Right lobe of liver (tissue), 6 donors: ENCODE measurements around the gene TNFRSF4. TPM values are rescaled to one million over a fixed set of nuclear protein-coding genes. Genes with fewer than 3 reads are reported as not detected.

Experiments used
- ATAC-seq, 4 donors: fragments of 200-7000 bp; cut with Tn5 transposase; one replicate each; pipeline ENCODE4 v1.9.1; 2020; ENCODE audit warnings: mild to moderate bottlenecking in 4 of 4, moderate library complexity in 4 of 4
- DNase-seq, 3 donors: peaks; one replicate each; pipeline ENCODE4 v3.0.0-alpha.2; 2020
- H3K27ac ChIP-seq, 3 donors: fragments of 200-600 bp; one replicate each; pipeline ENCODE4 v1.8.0; 2022
- H3K27me3 ChIP-seq, 2 donors: fragments of 200-600 bp; one replicate each; pipeline ENCODE4 v1.8.0; 2022
- H3K36me3 ChIP-seq, 4 donors: fragments of 200-600 bp; sonication (generic) in 1 of 4; one replicate each; pipeline versions ENCODE4 v1.5.1 to v1.8.0; 2017 to 2022; ENCODE audit warnings: control low read depth in 1 of 4
- H3K4me1 ChIP-seq, 4 donors: fragments of 200-600 bp; sonication (generic) in 1 of 4; one replicate each; pipeline versions ENCODE4 v1.5.1 to v1.8.0; 2017 to 2022; ENCODE audit warnings: control low read depth in 1 of 4
- H3K4me3 ChIP-seq, 3 donors: fragments of 200-600 bp; one replicate each; pipeline ENCODE4 v1.8.0; 2022
- H3K9me3 ChIP-seq, 4 donors: fragments of 200-600 bp; sonication (generic) in 1 of 4; one replicate each; pipeline versions ENCODE4 v1.5.1 to v1.8.0; 2017 to 2022; ENCODE audit warnings: control low read depth in 1 of 4
- CTCF ChIP-seq, 4 donors: fragments of 200-600 bp in 3 of 4; fragments of 450-650 bp in 1 of 4; IDR thresholded peaks; one replicate each; pipeline versions ENCODE4 v1.5.1 to v1.8.0; 2016 to 2022; ENCODE audit warnings: antibody characterized with exemption in 4 of 4, mild to moderate bottlenecking in 2 of 4
- POLR2A ChIP-seq: fragments of 450-650 bp; IDR thresholded peaks from one replicate; pipeline ENCODE4 v1.6.1; 2017; ENCODE audit warnings: antibody characterized with exemption, mild to moderate bottlenecking
- WGBS: methylation state at CpG from one replicate; pipeline ENCODE4 v1.1.6; 2018; ENCODE audit warnings: low coverage, low lambda C conversion rate; ENCODE audit not compliant: insufficient coverage; ENCODE audit errors: missing lambda C conversion rate; 5-methylcytosine and 5-hydroxymethylcytosine counted together
- intact Hi-C, 2 donors: fragments of 100-400 bp; cut with DNase I; formaldehyde crosslinking; loops; one replicate each; pipeline versions ENCODE4 v1.11.2 to v1.14.1; 2022
- total RNA-seq, 6 experiments: library from RNA; depleted of rRNA in 2 of 6; stranded (reverse); fragments of >200 nt in 2 of 6; fragmentation: NEBNext Ultra II Directional in 3 of 6; extraction: Animal tissue kit (Norgen Biotek cat#: 25700) in 3 of 6; gene quantifications; one replicate each; pipeline versions ENCODE4 v1.1.0 to v1.2.4, GENCODE V29; 2016 to 2023
- donor health status: DM: no; HTN: yes; CAD: no.
- donor health status: DM: no; HTN: no; CAD: no.
- donor health status: DM: no; HTN: no; CAD: no.
- donor health status: DM: no; HTN: yes; CAD: no.
- donor health status: DM: no; HTN: yes; CAD: no.

The TNFRSF4 gene
- total RNA-seq, 6 experiments from 2014 or later, result 0.20 to 0.99 (median 0.28) TPM; not detected in 2

GRCh38 chr1:1232208-1232795 lies 18.3 kb upstream of the TNFRSF4 start, which contains the start of gene B3GALT6:
TSS of gene B3GALT6 (plus strand) at chr1:1232237. CDS start at chr1:1232279, 42 bp downstream.
- ATAC-seq (no peak), DNase-seq (no peak)
- intact Hi-C loops, result no loop called here
- TF ChIP-seq CTCF (IDR thresholded peaks at IDR 0.05) (no peak), POLR2A (no peak)
- Histone ChIP-seq H3K27me3 (no peaks in the 10 kb centered on the region), H3K9me3 (no peaks in the 10 kb centered on the region), H3K27ac (peak within 1 kb of the TSS; percentile 83 to 89 (median 85)), H3K36me3 (peaks cover 0 to 18% (median 6%) of the 10 kb centered on the region in 4 donors), H3K4me1 (peaks cover 0 to 30% (median 7%) of the 10 kb centered on the region in 4 donors), H3K4me3 (peak within 1 kb of the TSS; percentile 95 to 100 (median 97))
- 0% methylated on average over 1 of the region's 100 CpGs for WGBS

- peaks cover 0 to 26% (median 7%) of the 10 kb centered on the region in 4 donors for H3K4me1 ChIP-seq
- peak within 1 kb of the TSS; percentile 83 to 89 (median 85) for H3K27ac ChIP-seq
- H3K36me3 ChIP-seq, result peaks cover 0 to 18% (median 7%) of the 10 kb centered on the region in 4 donors
- H3K27me3 ChIP-seq, result no peaks in the 10 kb centered on the region
- intact Hi-C loops, result no loop called here
- no peak for TF ChIP-seq CTCF (IDR thresholded peaks at IDR 0.05)
- peak; percentile 68 for TF ChIP-seq POLR2A
- no peaks in the 10 kb centered on the region for H3K9me3 ChIP-seq
- ATAC-seq, result peak; percentile 93 to 96 (median 93)
- H3K4me3 ChIP-seq, result peak within 1 kb of the TSS; percentile 95 to 100 (median 97)
- WGBS, result 0% methylated on average over 3 of the region's 99 CpGs
- DNase-seq, result peak; percentile 97 to 98 (median 97)
Observed at GRCh38 chr1:1231400-1232207, 17.7 kb upstream of the TNFRSF4 start, which contains the start of gene SDF4. TSS of gene SDF4 (minus strand) at chr1:1232001. CDS start at chr1:1228772, 3,229 bp downstream.

GRCh38 chr1:1230656-1231399 lies 16.9 kb upstream of the TNFRSF4 start:
- peak overlapping the region; percentile 95 to 100 (median 97) for H3K4me3 ChIP-seq
- no peaks in the 10 kb centered on the region for H3K27me3 ChIP-seq
- peak; percentile 10 to 62 (median 50) for ATAC-seq
- peaks cover 0 to 22% (median 7%) of the 10 kb centered on the region in 4 donors for H3K36me3 ChIP-seq
- WGBS, result 10% methylated on average over 17 of the region's 24 CpGs
- peak in 1 of 3 donors; percentile 64 for DNase-seq
- H3K4me1 ChIP-seq, result peaks cover 0 to 26% (median 7%) of the 10 kb centered on the region in 4 donors
- no peaks in the 10 kb centered on the region for H3K9me3 ChIP-seq
- TF ChIP-seq POLR2A (peak; percentile 43), CTCF (IDR thresholded peaks at IDR 0.05) (peak in 3 of 4 donors; percentile 22 to 44 (median 23))
- intact Hi-C loops, result no loop called here
- peak overlapping the region in 2 of 3 donors; percentile 85 to 89 for H3K27ac ChIP-seq

GRCh38 chr1:1229770-1230169 lies 15.8 kb upstream of the TNFRSF4 start:
- intact Hi-C loops, result loop anchor here in 1 of 2 donors (5.0 kb wide), 1 partner anchor 102 kb away; no protein-coding TSS in a partner anchor
- WGBS, result 66% methylated on average over 9 of the region's 19 CpGs
- TF ChIP-seq POLR2A (no peak), CTCF (IDR thresholded peaks at IDR 0.05) (no peak)
- Histone ChIP-seq H3K4me1 (peaks cover 0 to 26% (median 7%) of the 10 kb centered on the region in 4 donors), H3K27me3 (no peaks in the 10 kb centered on the region), H3K9me3 (no peaks in the 10 kb centered on the region), H3K4me3 (no peak overlapping the region), H3K36me3 (peaks cover 0 to 24% (median 7%) of the 10 kb centered on the region in 4 donors), H3K27ac (no peak overlapping the region)
- no peak for DNase-seq
- ATAC-seq, result no peak
